Measurements from ENCODE around the gene PLEK.

Gene PLEK

GRCh38 chr2:68356599-68357239, 8.4 kb upstream of the PLEK start:
- H3K4me1 ChIP-seq (ENCODE audit: control insufficient read depth, insufficient read depth, low read length): no peaks in the 10 kb centered on the region
- no peaks in the 10 kb centered on the region for H3K9me3 ChIP-seq (ENCODE audit: control insufficient read depth, insufficient read depth, low read depth, low read length)
- H3K36me3 ChIP-seq (ENCODE audit: control insufficient read depth in 2 of 2, insufficient read depth in 1 of 2, low read length in 2 of 2): no peaks in the 10 kb centered on the region
- ChIA-PET POLR2A (no interaction called here), CTCF (interaction anchor here (0.7 to 2.3 kb wide), 3 partner anchors 30 to 567 kb away, joined by 3 to 11 read pairs (median 3); no protein-coding TSS in a partner anchor)
- H3K4me3 ChIP-seq (ENCODE audit: low read depth, low read length): no peak overlapping the region
- H3K27ac ChIP-seq (ENCODE audit: extremely low read depth, low read depth, low read length): no peak overlapping the region
- TF ChIP-seq ZNF530 (tag by site-specific recombination; IDR thresholded peaks at IDR 0.05; ENCODE audit: low read depth) (no peak), SP2 (tag by site-specific recombination; IDR thresholded peaks at IDR 0.05) (no peak), ZNF626 (tag by site-specific recombination; IDR thresholded peaks at IDR 0.05) (no peak), KLF10 (tag by site-specific recombination; IDR thresholded peaks at IDR 0.05) (no peak), ZNF555 (tag by site-specific recombination; conservative IDR thresholded peaks at IDR 0.05) (no peak), ZNF266 (tag by site-specific recombination; IDR thresholded peaks at IDR 0.05; ENCODE audit: low read depth) (no peak), ZNF311 (tag by site-specific recombination; IDR thresholded peaks at IDR 0.05; ENCODE audit: borderline replicate concordance) (no peak), ZNF629 (tag by site-specific recombination; IDR thresholded peaks at IDR 0.05) (no peak), ZNF843 (tag by site-specific recombination; IDR thresholded peaks at IDR 0.05) (no peak), ZNF10 (tag by site-specific recombination; IDR thresholded peaks at IDR 0.05) (no peak), ZNF677 (tag by site-specific recombination; IDR thresholded peaks at IDR 0.05) (no peak), ZNF184 (tag by site-specific recombination; IDR thresholded peaks at IDR 0.05) (no peak), ZNF19 (tag by site-specific recombination; IDR thresholded peaks at IDR 0.05; ENCODE audit: low read depth) (no peak)
- TF ChIP-seq, protein P1, sequence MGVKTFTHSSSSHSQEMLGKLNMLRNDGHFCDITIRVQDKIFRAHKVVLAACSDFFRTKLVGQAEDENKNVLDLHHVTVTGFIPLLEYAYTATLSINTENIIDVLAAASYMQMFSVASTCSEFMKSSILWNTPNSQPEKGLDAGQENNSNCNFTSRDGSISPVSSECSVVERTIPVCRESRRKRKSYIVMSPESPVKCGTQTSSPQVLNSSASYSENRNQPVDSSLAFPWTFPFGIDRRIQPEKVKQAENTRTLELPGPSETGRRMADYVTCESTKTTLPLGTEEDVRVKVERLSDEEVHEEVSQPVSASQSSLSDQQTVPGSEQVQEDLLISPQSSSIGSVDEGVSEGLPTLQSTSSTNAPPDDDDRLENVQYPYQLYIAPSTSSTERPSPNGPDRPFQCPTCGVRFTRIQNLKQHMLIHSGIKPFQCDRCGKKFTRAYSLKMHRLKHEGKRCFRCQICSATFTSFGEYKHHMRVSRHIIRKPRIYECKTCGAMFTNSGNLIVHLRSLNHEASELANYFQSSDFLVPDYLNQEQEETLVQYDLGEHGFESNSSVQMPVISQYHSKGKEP (tag by site-specific recombination; IDR thresholded peaks at IDR 0.05): no peak
- TF ChIP-seq, protein P2, sequence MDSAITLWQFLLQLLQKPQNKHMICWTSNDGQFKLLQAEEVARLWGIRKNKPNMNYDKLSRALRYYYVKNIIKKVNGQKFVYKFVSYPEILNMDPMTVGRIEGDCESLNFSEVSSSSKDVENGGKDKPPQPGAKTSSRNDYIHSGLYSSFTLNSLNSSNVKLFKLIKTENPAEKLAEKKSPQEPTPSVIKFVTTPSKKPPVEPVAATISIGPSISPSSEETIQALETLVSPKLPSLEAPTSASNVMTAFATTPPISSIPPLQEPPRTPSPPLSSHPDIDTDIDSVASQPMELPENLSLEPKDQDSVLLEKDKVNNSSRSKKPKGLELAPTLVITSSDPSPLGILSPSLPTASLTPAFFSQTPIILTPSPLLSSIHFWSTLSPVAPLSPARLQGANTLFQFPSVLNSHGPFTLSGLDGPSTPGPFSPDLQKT (IDR thresholded peaks at IDR 0.05; ENCODE audit: borderline replicate concordance, low read depth, low read length): no peak
- TF ChIP-seq, protein P3, sequence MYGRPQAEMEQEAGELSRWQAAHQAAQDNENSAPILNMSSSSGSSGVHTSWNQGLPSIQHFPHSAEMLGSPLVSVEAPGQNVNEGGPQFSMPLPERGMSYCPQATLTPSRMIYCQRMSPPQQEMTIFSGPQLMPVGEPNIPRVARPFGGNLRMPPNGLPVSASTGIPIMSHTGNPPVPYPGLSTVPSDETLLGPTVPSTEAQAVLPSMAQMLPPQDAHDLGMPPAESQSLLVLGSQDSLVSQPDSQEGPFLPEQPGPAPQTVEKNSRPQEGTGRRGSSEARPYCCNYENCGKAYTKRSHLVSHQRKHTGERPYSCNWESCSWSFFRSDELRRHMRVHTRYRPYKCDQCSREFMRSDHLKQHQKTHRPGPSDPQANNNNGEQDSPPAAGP (tag by site-specific recombination; IDR thresholded peaks at IDR 0.05): no peak

- H3K4me1 ChIP-seq (ENCODE audit: control insufficient read depth, insufficient read depth, low read length): no peaks in the 10 kb centered on the region
- H3K36me3 ChIP-seq (ENCODE audit: control insufficient read depth in 2 of 2, insufficient read depth in 1 of 2, low read length in 2 of 2): no peaks in the 10 kb centered on the region
- H3K9me3 ChIP-seq (ENCODE audit: control insufficient read depth, insufficient read depth, low read depth, low read length): no peaks in the 10 kb centered on the region
- H3K4me3 ChIP-seq (ENCODE audit: low read depth, low read length): no peak overlapping the region
- H3K27ac ChIP-seq (ENCODE audit: extremely low read depth, low read depth, low read length): no peak overlapping the region
- CTCF ChIA-PET: interaction anchor here (0.6 to 2.3 kb wide), 16 partner anchors 9 to 625 kb away, joined by 3 to 11 read pairs (median 3); no protein-coding TSS in a partner anchor
- POLR2A ChIA-PET: no interaction called here
- no peak for TF ChIP-seq ZNF624 (tag by site-specific recombination; IDR thresholded peaks at IDR 0.05)
- no peak for TF ChIP-seq ZNF354C (tag by site-specific recombination; IDR thresholded peaks at IDR 0.05; ENCODE audit: borderline replicate concordance, low read depth)
- TF ChIP-seq ZNF37A (tag by site-specific recombination; IDR thresholded peaks at IDR 0.05): no peak
- no peak for TF ChIP-seq ZFP3 (tag by site-specific recombination; IDR thresholded peaks at IDR 0.05; ENCODE audit: low read depth)
- TF ChIP-seq ZNF549 (tag by site-specific recombination; IDR thresholded peaks at IDR 0.05): no peak
- TF ChIP-seq ZNF311 (tag by site-specific recombination; IDR thresholded peaks at IDR 0.05; ENCODE audit: borderline replicate concordance): no peak
- TF ChIP-seq ZNF148 (tag by site-specific recombination; IDR thresholded peaks at IDR 0.05; ENCODE audit: borderline replicate concordance): no peak
- TF ChIP-seq ZNF140 (tag by site-specific recombination; IDR thresholded peaks at IDR 0.05): no peak
- no peak for TF ChIP-seq ZNF350 (tag by site-specific recombination; IDR thresholded peaks at IDR 0.05)
- no peak for TF ChIP-seq ZNF274 (IDR thresholded peaks at IDR 0.05; ENCODE audit: low read length)
- no peak for TF ChIP-seq ZNF274 (tag by site-specific recombination; IDR thresholded peaks at IDR 0.05; ENCODE audit: borderline replicate concordance)
Observed at GRCh38 chr2:68357605-68358337, 7.3 kb upstream of the PLEK start.

Measured in HEK293 (cell line).